ENCODE results near the gene CMBL. TPM values are rescaled to one million over a fixed set of nuclear protein-coding genes. Genes with fewer than 3 reads are reported as not detected.

Gene CMBL
- total and polyA plus RNA-seq, 2 experiments from 2014 or later, result 20.8 to 24.1 TPM

DNA sequence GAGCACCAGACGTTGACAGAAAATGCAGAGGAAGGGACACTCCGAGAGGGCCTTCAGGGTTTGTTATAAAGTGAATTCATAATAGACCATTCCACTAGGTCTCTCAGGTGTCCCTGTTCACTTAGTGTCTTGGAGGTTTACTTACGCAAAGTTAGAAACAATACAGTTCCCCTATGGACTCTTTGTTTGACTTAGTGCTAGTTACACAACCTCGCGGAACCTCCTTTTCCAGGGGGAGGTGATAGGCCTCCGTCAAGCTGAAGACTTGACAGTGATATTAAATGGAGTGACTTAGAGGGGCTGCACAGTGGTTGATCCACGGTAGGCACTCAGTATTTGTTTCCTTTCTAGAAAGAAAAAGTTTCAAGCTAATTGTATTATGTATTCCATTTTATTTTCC, 56.3 kb downstream of the CMBL start:
- 28% methylated on average over 7 of the region's 7 CpGs for WGBS (ENCODE audit: low lambda C conversion rate, missing lambda C conversion rate)
- Histone ChIP-seq H3K27me3 (no peaks in the 10 kb centered on the region), H2AFZ (no peak overlapping the region), H3K4me3 (peak overlapping the region; percentile 78), H3K9me2 (replicated peaks; ENCODE audit: insufficient read depth) (no peaks in the 10 kb centered on the region), H3K9me3 (ENCODE audit: low read depth) (no peaks in the 10 kb centered on the region), H3K27ac (peak overlapping the region; percentile 86), H3K79me2 (peaks cover 81% of the 10 kb centered on the region), H3K36me3 (replicated peaks; ENCODE audit: insufficient read depth, low read depth) (peaks cover 3% of the 10 kb centered on the region), H3K4me2 (peak overlapping the region; percentile 85), H4K20me1 (ENCODE audit: insufficient read depth, poor library complexity, severe bottlenecking) (peaks cover 50% of the 10 kb centered on the region), H3K4me1 (ENCODE audit: insufficient read depth) (peaks cover 15% of the 10 kb centered on the region)
- TF ChIP-seq EZH2phosphoT487 (IDR thresholded peaks at IDR 0.05; ENCODE audit: low read depth, severe bottlenecking, unreplicated experiment), result no peak
- no peak for TF ChIP-seq EZH2 (IDR thresholded peaks at IDR 0.05; ENCODE audit: borderline replicate concordance)
- TF ChIP-seq CTCF (IDR thresholded peaks at IDR 0.05; ENCODE audit: poor library complexity), result no peak
- DNase-seq (ENCODE audit: low spot score), result no peak

GRCh38 chr5:10250806-10251276, 56.9 kb downstream of the CMBL start:
- WGBS (ENCODE audit: low lambda C conversion rate, missing lambda C conversion rate), result 2% methylated on average over 21 of the region's 21 CpGs

DNA sequence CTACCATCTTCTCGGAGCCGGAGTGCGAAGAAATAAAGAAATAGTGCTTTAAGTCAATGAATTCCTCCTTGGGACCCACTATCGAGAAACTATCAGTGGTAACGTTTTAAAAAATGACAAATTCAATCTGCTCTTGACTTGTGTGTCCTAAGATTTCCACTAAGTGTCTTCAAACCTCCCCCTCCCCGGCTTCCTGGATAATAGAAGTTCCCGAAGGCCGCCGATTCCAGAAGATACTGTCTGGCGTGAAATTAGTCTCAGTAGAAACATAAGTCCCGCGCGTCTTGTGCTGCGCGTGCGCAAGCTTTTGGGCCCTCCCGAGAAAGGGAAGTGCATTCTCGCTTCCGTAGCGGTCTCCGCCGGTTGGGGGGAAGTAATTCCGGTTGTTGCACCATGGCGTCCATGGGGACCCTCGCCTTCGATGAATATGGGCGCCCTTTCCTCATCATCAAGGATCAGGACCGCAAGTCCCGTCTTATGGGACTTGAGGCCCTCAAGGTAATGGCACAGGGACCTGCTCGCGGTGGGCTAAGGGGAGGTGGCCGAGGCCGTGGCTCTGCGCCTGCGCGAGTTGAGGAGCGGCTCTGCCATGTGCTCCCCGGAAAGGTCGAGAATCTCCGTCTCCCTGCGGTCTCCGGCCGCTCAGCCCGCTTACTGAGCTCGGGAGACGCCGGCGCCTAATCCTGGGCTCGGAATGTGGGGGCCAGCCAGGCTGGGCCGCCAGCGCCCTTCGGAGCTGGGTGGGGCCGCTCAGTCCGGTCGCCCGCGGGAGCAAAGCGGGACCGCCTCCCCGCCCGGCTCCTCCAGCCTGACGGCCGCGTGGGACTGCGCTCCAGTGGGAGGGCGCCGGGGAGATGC, 57.5 kb downstream of the CMBL start, which contains the start of gene CCT5:
Gene CCT5 (plus strand): TSS at position 333 of the 858 bp plus-strand sequence. CDS start 61 bp downstream, at position 394.
- H4K20me1 ChIP-seq (ENCODE audit: insufficient read depth, poor library complexity, severe bottlenecking), result peaks cover 44% of the 10 kb centered on the region
- peak within 1 kb of the TSS; percentile 85 for H3K4me2 ChIP-seq
- TF ChIP-seq EZH2 (IDR thresholded peaks at IDR 0.05; ENCODE audit: borderline replicate concordance) (no peak), CTCF (IDR thresholded peaks at IDR 0.05; ENCODE audit: poor library complexity) (no peak), EZH2phosphoT487 (IDR thresholded peaks at IDR 0.05; ENCODE audit: low read depth, severe bottlenecking, unreplicated experiment) (no peak)
- no peaks in the 10 kb centered on the region for H3K9me3 ChIP-seq (ENCODE audit: low read depth)
- peak within 1 kb of the TSS; percentile 78 for H3K4me3 ChIP-seq
- H3K9me2 ChIP-seq (replicated peaks; ENCODE audit: insufficient read depth), result no peaks in the 10 kb centered on the region
- no peaks in the 10 kb centered on the region for H3K27me3 ChIP-seq
- under 1% methylated on average over 65 of the region's 67 CpGs for WGBS (ENCODE audit: low lambda C conversion rate, missing lambda C conversion rate)
- peaks cover 69% of the 10 kb centered on the region for H3K79me2 ChIP-seq
- peaks cover 15% of the 10 kb centered on the region for H3K4me1 ChIP-seq (ENCODE audit: insufficient read depth)
- peak within 1 kb of the TSS; percentile 86 for H3K27ac ChIP-seq
- H3K36me3 ChIP-seq (replicated peaks; ENCODE audit: insufficient read depth, low read depth), result no peaks in the 10 kb centered on the region
- H2AFZ ChIP-seq, result peak within 1 kb of the TSS; percentile 96
- peak; percentile 98 for DNase-seq (ENCODE audit: low spot score)

More at GRCh38 chr5:10250806-10251276, 56.9 kb downstream of the CMBL start:
- H2AFZ ChIP-seq, result peak overlapping the region; percentile 48
- H3K4me1 ChIP-seq (ENCODE audit: insufficient read depth), result peaks cover 15% of the 10 kb centered on the region
- peak overlapping the region; percentile 85 for H3K4me2 ChIP-seq
- H3K79me2 ChIP-seq, result peaks cover 75% of the 10 kb centered on the region
- H3K9me3 ChIP-seq (ENCODE audit: low read depth), result no peaks in the 10 kb centered on the region
- H3K4me3 ChIP-seq, result peak overlapping the region; percentile 78
- DNase-seq (ENCODE audit: low spot score), result no peak
- no peaks in the 10 kb centered on the region for H3K36me3 ChIP-seq (replicated peaks; ENCODE audit: insufficient read depth, low read depth)
- peak overlapping the region; percentile 86 for H3K27ac ChIP-seq
- no peaks in the 10 kb centered on the region for H3K9me2 ChIP-seq (replicated peaks; ENCODE audit: insufficient read depth)
- no peak for TF ChIP-seq EZH2 (IDR thresholded peaks at IDR 0.05; ENCODE audit: borderline replicate concordance)
- no peak for TF ChIP-seq EZH2phosphoT487 (IDR thresholded peaks at IDR 0.05; ENCODE audit: low read depth, severe bottlenecking, unreplicated experiment)
- TF ChIP-seq CTCF (IDR thresholded peaks at IDR 0.05; ENCODE audit: poor library complexity), result no peak
- peaks cover 50% of the 10 kb centered on the region for H4K20me1 ChIP-seq (ENCODE audit: insufficient read depth, poor library complexity, severe bottlenecking)
- H3K27me3 ChIP-seq, result no peaks in the 10 kb centered on the region
